ENCODE measurements around the gene MPC1L. TPM values are rescaled to one million over a fixed set of nuclear protein-coding genes. Genes with fewer than 3 reads are reported as not detected.

MPC1L gene
- total and polyA plus RNA-seq, 7 donors = not detected

DNA sequence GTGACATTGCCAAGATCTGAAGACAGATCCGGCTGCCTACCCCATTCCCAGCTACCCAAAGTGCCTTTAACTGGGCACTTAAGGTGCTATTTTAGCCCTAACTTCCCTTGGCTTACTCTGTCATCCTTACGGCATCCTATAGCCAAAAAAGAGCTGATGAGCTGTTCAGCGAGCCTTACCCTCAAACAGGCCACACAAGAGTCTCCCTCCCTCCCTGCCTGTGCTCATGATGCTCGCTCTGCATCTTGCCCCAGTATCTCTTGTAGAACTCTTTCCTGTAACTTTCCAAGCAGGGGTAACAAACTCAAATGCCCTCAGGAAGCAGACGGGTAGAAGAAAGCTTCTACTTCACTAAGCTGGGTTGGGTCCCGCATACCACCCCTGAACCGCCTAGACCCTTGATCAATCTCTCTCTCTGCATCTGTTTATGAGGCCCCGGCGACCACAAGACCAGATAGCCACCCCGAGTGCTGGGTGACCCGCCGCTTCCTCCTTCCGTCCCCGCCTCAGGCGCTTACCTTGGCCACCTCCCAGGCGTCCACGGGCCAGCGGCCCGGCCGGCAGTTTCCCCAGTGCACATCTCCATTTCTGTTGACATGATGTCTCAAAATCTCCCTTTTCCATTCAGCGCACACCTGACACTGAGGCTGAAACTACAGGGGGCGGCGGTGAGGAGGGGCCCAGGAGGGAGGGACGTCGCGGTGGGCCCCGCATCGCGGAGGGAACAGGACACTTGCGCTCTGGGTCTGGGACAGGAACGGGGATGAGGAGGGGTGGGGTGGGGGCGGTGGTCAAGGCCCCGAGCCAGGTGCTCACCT is 23.5 kb downstream of the MPC1L start:
- Histone ChIP-seq H3K9me3 (no peaks in the 10 kb centered on the region), H3K27ac (peak overlapping the region; percentile 82 to 89 (median 85)), H3K27me3 (no peaks in the 10 kb centered on the region), H3K4me1 (peaks cover 0 to 54% (median 27%) of the 10 kb centered on the region in 4 donors), H3K4me3 (peak overlapping the region; percentile 56 to 90 (median 78)), H3K36me3 (no peaks in the 10 kb centered on the region)
- peak; percentile 80 for DNase-seq
- WGBS, 2 donors = 1% methylated on average over 33 of the region's 33 CpGs
- no peak for TF ChIP-seq EP300 (IDR thresholded peaks at IDR 0.05)
- TF ChIP-seq, protein P1, sequence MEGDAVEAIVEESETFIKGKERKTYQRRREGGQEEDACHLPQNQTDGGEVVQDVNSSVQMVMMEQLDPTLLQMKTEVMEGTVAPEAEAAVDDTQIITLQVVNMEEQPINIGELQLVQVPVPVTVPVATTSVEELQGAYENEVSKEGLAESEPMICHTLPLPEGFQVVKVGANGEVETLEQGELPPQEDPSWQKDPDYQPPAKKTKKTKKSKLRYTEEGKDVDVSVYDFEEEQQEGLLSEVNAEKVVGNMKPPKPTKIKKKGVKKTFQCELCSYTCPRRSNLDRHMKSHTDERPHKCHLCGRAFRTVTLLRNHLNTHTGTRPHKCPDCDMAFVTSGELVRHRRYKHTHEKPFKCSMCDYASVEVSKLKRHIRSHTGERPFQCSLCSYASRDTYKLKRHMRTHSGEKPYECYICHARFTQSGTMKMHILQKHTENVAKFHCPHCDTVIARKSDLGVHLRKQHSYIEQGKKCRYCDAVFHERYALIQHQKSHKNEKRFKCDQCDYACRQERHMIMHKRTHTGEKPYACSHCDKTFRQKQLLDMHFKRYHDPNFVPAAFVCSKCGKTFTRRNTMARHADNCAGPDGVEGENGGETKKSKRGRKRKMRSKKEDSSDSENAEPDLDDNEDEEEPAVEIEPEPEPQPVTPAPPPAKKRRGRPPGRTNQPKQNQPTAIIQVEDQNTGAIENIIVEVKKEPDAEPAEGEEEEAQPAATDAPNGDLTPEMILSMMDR (IDR thresholded peaks at IDR 0.05) = no peak
- no peak for TF ChIP-seq POLR2A (IDR thresholded peaks at IDR 0.05)
- no peak for TF ChIP-seq POLR2AphosphoS5 (IDR thresholded peaks at IDR 0.05)
- intact Hi-C loops (cut with DNase I) = loop anchor here (1.0 to 10.0 kb wide), 5 partner anchors 91 to 798 kb away; partner anchors contain the start of genes DDX3X, MED14 and NYX

DNA sequence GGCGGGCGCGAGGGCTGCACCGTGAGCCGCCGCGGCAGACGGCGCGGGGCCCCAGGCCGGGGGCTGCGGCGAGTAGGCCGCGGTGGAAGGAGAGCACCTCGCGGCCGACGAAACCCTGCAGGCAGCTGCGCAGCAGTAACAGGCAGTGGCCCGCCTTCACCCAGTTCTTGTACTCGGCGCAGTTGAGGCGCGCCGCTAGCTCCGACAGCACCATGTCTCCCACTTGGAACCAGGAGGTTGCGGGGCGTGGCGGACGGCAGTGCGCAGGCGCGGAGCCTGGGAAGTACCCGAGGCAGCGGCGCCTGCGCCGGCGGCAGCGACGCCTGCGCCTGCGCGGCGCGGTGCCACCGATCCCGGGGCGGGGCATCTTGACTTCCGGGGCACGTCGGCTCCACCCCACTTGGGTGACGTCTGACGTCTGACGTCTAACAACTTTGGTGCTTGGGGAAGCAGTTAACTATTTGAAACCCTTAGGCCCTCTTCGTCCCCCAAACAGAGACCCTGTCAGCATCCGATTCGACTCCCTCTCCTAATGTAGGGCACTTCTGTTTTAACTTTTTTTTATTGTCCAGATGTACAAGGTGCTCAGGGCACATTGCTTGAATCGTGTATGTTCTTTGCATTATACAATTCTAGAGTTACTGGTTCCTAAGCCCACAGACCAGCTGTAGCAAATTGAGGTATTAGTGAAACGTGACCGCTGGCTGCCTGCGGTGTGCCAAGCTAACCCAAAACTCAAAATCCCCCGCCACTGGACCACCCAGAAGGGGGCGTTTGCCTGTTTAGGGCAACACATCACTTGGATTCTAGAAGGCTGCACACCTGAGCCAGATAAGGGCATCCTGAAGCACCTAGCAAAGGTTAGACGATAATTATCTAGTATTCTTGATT is 24.3 kb downstream of the MPC1L start, which contains the start of gene CXorf38:
Gene CXorf38 (minus strand): TSS at position 255 of the 891 bp plus-strand sequence. CDS start 41 bp downstream, at position 214.
- intact Hi-C loops (cut with DNase I) = loop anchor here (1.0 to 10.0 kb wide), 5 partner anchors 90 to 797 kb away; partner anchors contain the start of genes DDX3X, MED14 and NYX
- peak; percentile 74 to 86 (median 84) for TF ChIP-seq POLR2AphosphoS5 (IDR thresholded peaks at IDR 0.05)
- peak in 1 of 2 donors; percentile 40 for TF ChIP-seq POLR2A (IDR thresholded peaks at IDR 0.05)
- TF ChIP-seq, protein P1 (IDR thresholded peaks at IDR 0.05) = no peak
- TF ChIP-seq EP300 (IDR thresholded peaks at IDR 0.05) = peak in 1 of 4 donors; percentile 51

DNA sequence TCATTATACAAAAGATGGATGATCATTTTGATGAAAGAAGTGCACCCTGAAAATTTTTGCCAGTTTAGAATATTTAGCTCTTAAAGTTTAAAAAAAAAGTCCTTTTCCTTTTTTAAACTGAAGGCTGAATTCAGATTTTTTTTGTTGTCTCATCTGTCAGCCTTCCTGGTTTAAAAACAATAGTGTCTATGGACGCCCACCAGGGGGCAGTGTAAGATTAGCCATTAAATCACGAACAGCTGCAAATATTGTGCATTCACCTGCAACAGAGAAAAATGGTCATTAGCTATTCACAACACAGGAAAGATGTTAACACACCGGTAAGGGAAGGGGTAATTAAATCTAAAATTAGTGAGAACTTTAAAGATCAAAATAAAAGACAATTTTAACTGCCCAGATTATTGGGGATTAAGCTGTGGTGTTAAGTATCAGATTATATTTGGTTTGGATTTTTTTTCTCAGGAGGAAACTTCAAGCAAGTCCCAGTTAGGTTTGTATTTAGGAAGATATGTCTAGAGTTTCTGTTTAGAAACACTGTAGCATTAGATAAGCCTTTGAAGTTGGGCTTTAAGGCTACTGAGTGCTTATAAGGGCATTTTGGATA is 28.5 kb downstream of the MPC1L start:
- no peak overlapping the region for H3K27ac ChIP-seq
- TF ChIP-seq EP300 (IDR thresholded peaks at IDR 0.05) (no peak), POLR2AphosphoS5 (IDR thresholded peaks at IDR 0.05) (no peak), POLR2A (IDR thresholded peaks at IDR 0.05) (no peak)
- TF ChIP-seq, protein P1 (IDR thresholded peaks at IDR 0.05) = peak; percentile 43 to 69 (median 58)
- WGBS, 2 donors = 1% methylated on average over 3 of the region's 3 CpGs
- peaks cover 0 to 12% (median 0%) of the 10 kb centered on the region in 4 donors for H3K36me3 ChIP-seq
- no peaks in the 10 kb centered on the region for H3K27me3 ChIP-seq
- intact Hi-C loops (cut with DNase I) = loop anchor here (2.0 to 5.0 kb wide), 3 partner anchors 143 to 531 kb away; no protein-coding TSS in a partner anchor
- DNase-seq = peak; percentile 81
- H3K9me3 ChIP-seq = no peaks in the 10 kb centered on the region
- peaks cover 0 to 11% (median 0%) of the 10 kb centered on the region in 4 donors for H3K4me1 ChIP-seq
- H3K4me3 ChIP-seq = no peak overlapping the region

More for the DNA sequence above, 24.3 kb downstream of the MPC1L start, which contains the start of gene CXorf38:
- Histone ChIP-seq H3K4me3 (peak within 1 kb of the TSS; percentile 56 to 90 (median 78)), H3K36me3 (no peaks in the 10 kb centered on the region), H3K27me3 (no peaks in the 10 kb centered on the region), H3K4me1 (peaks cover 0 to 46% (median 19%) of the 10 kb centered on the region in 4 donors), H3K9me3 (no peaks in the 10 kb centered on the region), H3K27ac (peak within 1 kb of the TSS; percentile 82 to 89 (median 85))
- 1 to 2% methylated on average over 66 of the region's 66 CpGs for WGBS, 2 donors
- peak; percentile 97 for DNase-seq

DNA sequence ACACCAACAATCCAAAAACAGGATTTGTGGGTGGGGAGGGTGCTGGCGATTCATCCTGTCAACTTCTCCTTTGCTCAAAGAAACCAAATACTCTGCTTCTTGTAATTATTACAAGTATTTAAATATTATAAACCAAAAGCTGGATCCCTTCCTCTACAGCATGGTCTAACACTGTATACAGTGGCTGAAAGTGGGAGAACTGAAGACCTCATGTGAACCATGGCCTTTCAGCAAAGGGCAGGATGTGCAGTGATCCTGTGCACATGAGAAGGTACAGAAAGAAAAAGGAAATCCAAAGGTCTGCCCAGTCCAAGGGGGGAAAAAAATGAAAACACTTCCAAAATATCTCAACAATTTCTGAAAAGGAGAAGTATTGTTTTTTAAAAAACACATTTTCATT is 29.4 kb downstream of the MPC1L start:
- intact Hi-C loops (cut with DNase I) = loop anchor here (5.0 kb wide), 1 partner anchor 530 kb away; no protein-coding TSS in a partner anchor
- WGBS, 2 donors = 79 to 90% methylated on average over 1 of the region's 1 CpG
- peaks cover 0 to 12% (median 0%) of the 10 kb centered on the region in 4 donors for H3K36me3 ChIP-seq
- TF ChIP-seq, protein P1 (IDR thresholded peaks at IDR 0.05) = no peak
- no peak for TF ChIP-seq EP300 (IDR thresholded peaks at IDR 0.05)
- no peak for TF ChIP-seq POLR2AphosphoS5 (IDR thresholded peaks at IDR 0.05)
- no peak for TF ChIP-seq POLR2A (IDR thresholded peaks at IDR 0.05)
- no peak overlapping the region for H3K4me3 ChIP-seq
- H3K9me3 ChIP-seq = no peaks in the 10 kb centered on the region
- H3K4me1 ChIP-seq = peaks cover 0 to 5% (median 0%) of the 10 kb centered on the region in 4 donors
- H3K27ac ChIP-seq = no peak overlapping the region
- DNase-seq = no peak
- no peaks in the 10 kb centered on the region for H3K27me3 ChIP-seq
